ENCODE data around the gene PCDH12.
A peak's percentile ranks its signal among the peaks of the same experiment; 100 is the strongest.
"Not testable (repeated sequence)": the region's sequence is repeated elsewhere in the genome, so short reads cannot be mapped to it uniquely, and the experiment has no call there.

Gene PCDH12

GRCh38 chr5:141941779-141942178 is 16.2 kb downstream of the PCDH12 start:
- DNase-seq (ENCODE audit: insufficient read length, low spot score): no peak
- no peak for FAIRE-seq

GRCh38 chr5:141941307-141941706 is 16.7 kb downstream of the PCDH12 start:
- DNase-seq (ENCODE audit: insufficient read length, low spot score) (no peak), FAIRE-seq (no peak)

GRCh38 chr5:141940695-141941271 is 17.2 kb downstream of the PCDH12 start:
- DNase-seq (ENCODE audit: insufficient read length, low spot score) (no peak), FAIRE-seq (no peak)

- FAIRE-seq: no peak
- no peak for DNase-seq (ENCODE audit: insufficient read length, low spot score)
Observed at GRCh38 chr5:141935538-141935937, 22.5 kb downstream of the PCDH12 start.

- DNase-seq (ENCODE audit: insufficient read length, low spot score) (no peak), FAIRE-seq (no peak)
Observed at GRCh38 chr5:141934099-141934844, 23.7 kb downstream of the PCDH12 start.

GRCh38 chr5:141933151-141933550 is 24.9 kb downstream of the PCDH12 start:
- DNase-seq (ENCODE audit: insufficient read length, low spot score) (no peak), FAIRE-seq (no peak)

- FAIRE-seq: no peak
- DNase-seq (ENCODE audit: insufficient read length, low spot score): no peak
Observed at GRCh38 chr5:141931694-141932093, 26.3 kb downstream of the PCDH12 start.

GRCh38 chr5:141929398-141930058 is 28.5 kb downstream of the PCDH12 start:
- FAIRE-seq: no peak
- DNase-seq (ENCODE audit: insufficient read length, low spot score): no peak

GRCh38 chr5:141928051-141928450 is 30.0 kb downstream of the PCDH12 start:
- no peak for FAIRE-seq

GRCh38 chr5:141926434-141926833 is 31.6 kb downstream of the PCDH12 start:
- DNase-seq (ENCODE audit: insufficient read length, low spot score): no peak
- no peak for FAIRE-seq

More at GRCh38 chr5:141928051-141928450, 30.0 kb downstream of the PCDH12 start:
- no peak for DNase-seq (ENCODE audit: insufficient read length, low spot score)

GRCh38 chr5:141923448-141924313 is 34.3 kb downstream of the PCDH12 start, which contains the start of gene DELE1:
TSS of gene DELE1 (plus strand) at chr5:141923871. CDS start at chr5:141923942, 71 bp downstream.
- FAIRE-seq (peak; percentile 99), DNase-seq (ENCODE audit: insufficient read length, low spot score) (peak; percentile 90)

- peak; percentile 4 for FAIRE-seq
- DNase-seq (ENCODE audit: insufficient read length, low spot score): not testable (repeated sequence)
Observed at GRCh38 chr5:141922827-141923447, 35.1 kb downstream of the PCDH12 start.

- DNase-seq (ENCODE audit: insufficient read length, low spot score): no peak
- FAIRE-seq: no peak
Observed at GRCh38 chr5:141920771-141921170, 37.2 kb downstream of the PCDH12 start.

- FAIRE-seq (no peak), DNase-seq (ENCODE audit: insufficient read length, low spot score) (no peak)
Observed at GRCh38 chr5:141919218-141920119, 38.5 kb downstream of the PCDH12 start.

GRCh38 chr5:141917760-141918159 is 40.2 kb downstream of the PCDH12 start:
- no peak for DNase-seq (ENCODE audit: insufficient read length, low spot score)
- peak; percentile 4 for FAIRE-seq

GRCh38 chr5:141916522-141916921 is 41.5 kb downstream of the PCDH12 start:
- DNase-seq (ENCODE audit: insufficient read length, low spot score) (no peak), FAIRE-seq (peak; percentile 28)

GRCh38 chr5:141915881-141916336 is 42.1 kb downstream of the PCDH12 start:
- no peak for DNase-seq (ENCODE audit: insufficient read length, low spot score)
- FAIRE-seq: no peak

GRCh38 chr5:141914797-141915196 is 43.2 kb downstream of the PCDH12 start:
- FAIRE-seq (no peak), DNase-seq (ENCODE audit: insufficient read length, low spot score) (no peak)

- DNase-seq (ENCODE audit: insufficient read length, low spot score) (no peak), FAIRE-seq (no peak)
Observed at GRCh38 chr5:141914199-141914743, 43.7 kb downstream of the PCDH12 start.

Measured in GM19239 (cell line).